Activated T-helper 1 cell treated with anti-CD3 and anti-CD28 coated beads, Interleukin-2, amount 50 U/mL, for 16 hours (primary cell): ENCODE data around the gene FHOD3.
"Not testable (repeated sequence)": the region's sequence is repeated elsewhere in the genome, so short reads cannot be mapped to it uniquely, and the experiment has no call there.

Experiments
- DNase-seq, 2 donors: peaks; one replicate each; pipeline ENCODE4 v3.0.0-alpha.2; 2020; ENCODE audit warnings: low read depth in 1 of 2, low spot score in 1 of 2

Gene FHOD3

GRCh38 chr18:36441426-36442240 is 144.1 kb downstream of the FHOD3 start:
- DNase-seq = no peak

GRCh38 chr18:36442717-36443116 is 145.2 kb downstream of the FHOD3 start:
- DNase-seq = no peak

DNA sequence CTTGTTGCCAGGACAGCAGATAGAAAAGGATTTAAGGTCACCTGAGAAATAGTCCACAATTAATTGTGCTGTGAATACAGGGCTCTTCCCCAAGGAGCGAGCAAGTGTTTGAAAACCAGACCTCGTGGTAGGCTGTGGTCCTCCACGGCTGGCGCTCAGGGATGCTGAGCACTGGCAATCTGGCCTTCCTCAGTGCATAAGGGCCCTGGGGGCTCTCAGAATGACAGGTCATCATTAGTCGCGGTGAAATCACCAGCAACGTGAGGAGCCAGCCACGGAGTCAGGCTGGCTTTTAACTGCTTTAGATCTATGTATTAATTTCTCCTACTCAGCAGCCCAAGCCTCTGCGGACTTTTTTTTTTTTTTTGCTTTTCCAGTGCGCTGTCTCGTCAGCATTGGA is 148.5 kb downstream of the FHOD3 start:
- DNase-seq = no peak

DNA sequence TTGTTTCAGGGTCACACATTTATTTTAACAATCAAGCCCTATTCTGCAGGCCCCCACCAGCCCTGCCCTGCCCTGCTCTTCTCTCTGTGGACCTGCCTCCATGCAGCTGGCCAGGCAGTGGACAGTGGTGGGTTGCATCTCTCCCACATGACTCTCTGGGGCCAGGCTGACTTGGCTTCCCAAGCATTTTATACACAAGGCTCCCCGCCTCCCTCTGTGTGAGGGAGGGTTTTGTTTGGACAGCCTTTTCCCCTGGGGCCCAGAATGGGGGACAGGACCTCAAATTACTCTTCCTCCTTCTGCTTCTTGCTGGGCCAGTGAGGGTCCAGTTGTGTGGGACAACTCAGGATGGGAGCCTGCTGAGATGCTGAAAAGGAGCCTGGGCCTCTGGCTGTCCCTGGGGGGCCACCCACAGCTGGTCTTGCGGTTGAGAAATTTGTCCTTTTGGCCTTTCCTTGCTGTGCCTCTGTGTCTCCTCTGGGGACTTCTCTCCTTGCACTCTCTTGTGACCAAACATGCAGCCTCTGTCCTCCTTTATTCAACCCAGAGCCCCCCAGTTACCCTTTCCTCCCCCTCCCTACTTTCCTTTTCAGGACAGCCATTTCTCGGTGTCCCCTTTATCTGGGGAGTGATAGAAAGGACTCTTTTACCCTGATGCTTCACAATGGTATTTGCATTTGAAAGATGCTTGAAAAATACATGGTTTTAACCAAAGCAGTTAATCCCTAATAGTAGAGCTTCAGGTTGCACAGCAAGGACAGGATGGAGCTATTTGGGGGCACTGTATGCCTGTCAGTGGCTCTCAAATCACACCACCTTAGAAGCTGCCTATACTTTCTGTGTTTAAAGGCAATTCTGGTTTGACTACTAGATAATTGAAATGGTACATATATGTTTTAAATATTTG is 151.1 kb downstream of the FHOD3 start:
- no peak for DNase-seq

- no peak for DNase-seq
Measured at GRCh38 chr18:36449451-36449850, 151.9 kb downstream of the FHOD3 start.

GRCh38 chr18:36450264-36450663 is 152.8 kb downstream of the FHOD3 start:
- no peak for DNase-seq

DNA sequence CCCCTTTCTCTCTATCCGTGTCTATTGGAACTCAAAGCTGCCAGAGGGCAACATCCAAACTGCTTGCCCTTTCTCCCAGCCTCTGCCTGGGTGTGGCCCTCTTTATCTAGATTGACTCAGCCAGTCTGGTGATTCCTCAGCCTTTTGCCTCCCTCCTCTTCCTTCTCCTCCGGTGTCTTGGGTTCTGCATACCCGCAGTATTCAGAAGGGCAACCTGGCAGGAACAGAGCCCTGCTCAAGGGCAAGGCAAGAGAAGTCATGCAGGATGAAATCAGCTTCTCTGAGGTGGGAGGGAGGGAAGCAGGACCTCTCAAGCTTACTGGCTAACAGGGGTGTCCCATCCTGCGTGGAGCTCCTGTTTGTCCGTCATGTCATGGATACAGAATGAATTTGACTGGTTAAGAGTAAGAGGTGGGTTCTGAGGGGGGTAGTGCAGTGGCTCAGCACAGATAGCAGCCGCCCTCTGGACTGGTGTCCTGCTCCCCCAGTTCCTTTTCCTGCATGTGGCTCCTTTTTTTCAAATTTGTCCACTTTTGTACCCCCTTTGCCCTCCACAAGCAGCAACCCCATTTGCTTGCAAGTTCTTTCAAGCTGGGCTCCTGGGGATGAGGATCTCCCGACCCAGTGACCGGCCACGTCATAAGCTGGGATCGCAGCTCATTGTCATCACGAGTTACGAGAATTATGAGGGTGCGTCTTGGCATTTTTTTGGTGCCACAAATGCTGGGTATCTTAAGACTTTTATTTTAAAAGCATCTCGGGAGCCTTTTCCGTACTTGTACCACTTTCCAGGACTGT is 154.1 kb downstream of the FHOD3 start:
- DNase-seq = no peak

DNA sequence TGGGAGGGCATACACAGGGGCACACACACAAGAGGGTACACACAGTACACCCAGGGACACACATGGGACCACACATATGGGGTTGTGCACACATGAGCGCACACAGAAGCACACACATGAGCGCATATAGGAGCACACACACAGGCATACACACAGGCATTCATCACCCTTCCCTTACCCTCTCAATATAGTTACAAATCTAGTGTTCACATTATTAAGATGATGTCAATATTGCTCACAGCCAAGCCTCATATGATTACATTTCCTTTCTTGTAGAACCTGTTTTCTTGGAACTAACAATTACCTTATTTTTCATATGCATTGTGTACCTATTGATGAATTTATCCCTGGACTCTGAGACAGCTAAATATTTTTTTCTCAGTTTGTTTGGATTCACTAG is 156.7 kb downstream of the FHOD3 start:
- DNase-seq = no peak

DNA sequence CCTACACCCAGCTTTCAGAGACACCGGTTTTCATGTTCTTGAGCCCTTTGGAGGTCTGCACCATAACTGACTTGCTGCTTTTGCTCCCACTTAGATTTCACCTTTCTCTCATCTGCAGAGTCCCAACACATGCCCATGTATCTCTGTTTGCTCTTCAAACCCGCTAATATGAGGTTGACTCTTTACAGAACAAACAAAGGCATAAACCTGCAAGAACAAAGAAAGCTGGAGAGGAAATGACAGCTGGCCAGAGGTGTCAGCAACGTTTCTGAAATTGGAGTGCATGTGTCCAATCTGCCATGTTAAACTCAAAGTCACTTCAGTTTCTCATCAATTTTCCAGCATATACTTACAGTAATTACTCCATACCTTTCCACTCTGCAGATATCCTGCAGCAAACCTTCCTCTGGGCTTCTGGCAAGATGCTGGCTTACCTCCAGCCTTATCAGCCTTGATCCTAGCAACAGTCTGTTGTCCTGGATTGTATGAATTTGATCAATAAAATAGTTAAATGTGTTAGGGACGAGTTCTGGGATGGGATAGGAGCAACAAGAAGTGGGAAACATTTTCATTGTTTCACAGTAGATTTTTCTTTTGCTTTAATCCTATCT is 157.4 kb downstream of the FHOD3 start:
- no peak for DNase-seq

- no peak for DNase-seq
Measured at GRCh38 chr18:36455931-36456330, 158.4 kb downstream of the FHOD3 start.

DNA sequence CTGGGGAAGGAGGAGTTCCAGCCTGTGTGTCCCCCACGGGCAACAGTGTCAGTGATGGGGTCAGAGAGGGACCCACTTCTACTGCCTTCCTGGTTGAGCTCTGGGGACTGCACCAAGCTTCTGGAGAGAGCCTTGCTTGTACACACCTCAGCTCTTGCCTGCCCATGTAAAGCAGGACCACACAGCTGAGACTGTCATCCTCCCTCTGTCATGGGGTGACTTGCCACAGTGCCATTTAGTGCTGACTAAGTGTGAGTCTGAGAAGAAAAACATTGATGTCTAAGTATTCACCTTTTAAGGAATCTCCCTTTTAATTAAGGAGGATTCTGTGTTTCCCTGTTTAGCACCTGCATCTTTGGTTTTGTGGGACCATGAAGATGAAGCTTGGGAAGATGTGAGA is 159.1 kb downstream of the FHOD3 start:
- DNase-seq = no peak

GRCh38 chr18:36457683-36458082 is 160.2 kb downstream of the FHOD3 start:
- DNase-seq = no peak

GRCh38 chr18:36458306-36458705 is 160.8 kb downstream of the FHOD3 start:
- no peak for DNase-seq

DNA sequence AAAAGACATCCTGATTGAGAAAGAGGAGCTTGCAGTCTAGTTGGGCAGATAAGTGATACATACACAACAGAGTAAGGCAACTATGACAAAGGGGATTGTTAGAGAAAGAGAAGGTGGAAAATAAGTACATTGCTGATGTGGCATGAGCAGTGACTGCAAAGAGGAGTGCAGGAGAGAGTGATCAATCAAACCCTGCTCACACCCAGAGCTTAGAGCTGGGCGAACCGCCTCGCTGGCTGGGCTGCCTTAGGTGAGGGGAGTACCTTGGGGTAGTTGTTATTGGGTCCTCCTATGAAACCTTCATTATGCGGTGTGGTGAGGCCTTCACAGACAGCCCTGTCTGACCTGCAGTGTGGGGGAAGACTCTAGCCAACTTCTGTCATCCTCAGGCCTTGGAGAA is 161.7 kb downstream of the FHOD3 start:
- DNase-seq = no peak

GRCh38 chr18:36459786-36460185 is 162.3 kb downstream of the FHOD3 start:
- DNase-seq = no peak

GRCh38 chr18:36460324-36460850 is 162.9 kb downstream of the FHOD3 start:
- DNase-seq = no peak

DNA sequence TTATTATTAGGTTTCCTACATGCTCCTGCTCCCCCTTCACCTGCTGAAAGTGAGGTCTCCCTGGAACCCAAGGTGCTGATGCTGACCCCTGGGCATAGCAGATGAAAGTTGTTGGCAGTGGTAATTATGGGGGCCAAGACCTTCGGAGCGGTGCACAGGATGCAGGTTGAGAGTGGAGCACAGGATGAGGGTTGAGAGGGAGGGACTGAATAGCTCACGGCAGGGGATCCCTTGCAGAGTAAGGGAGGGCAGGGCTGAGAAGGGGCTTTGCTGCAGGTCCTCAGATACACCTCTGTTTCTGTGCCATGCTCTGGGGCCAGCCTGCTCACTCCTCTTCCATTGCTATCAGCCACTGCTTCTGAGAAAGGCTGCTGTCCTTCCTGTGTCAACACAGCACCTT is 163.3 kb downstream of the FHOD3 start:
- no peak for DNase-seq

DNA sequence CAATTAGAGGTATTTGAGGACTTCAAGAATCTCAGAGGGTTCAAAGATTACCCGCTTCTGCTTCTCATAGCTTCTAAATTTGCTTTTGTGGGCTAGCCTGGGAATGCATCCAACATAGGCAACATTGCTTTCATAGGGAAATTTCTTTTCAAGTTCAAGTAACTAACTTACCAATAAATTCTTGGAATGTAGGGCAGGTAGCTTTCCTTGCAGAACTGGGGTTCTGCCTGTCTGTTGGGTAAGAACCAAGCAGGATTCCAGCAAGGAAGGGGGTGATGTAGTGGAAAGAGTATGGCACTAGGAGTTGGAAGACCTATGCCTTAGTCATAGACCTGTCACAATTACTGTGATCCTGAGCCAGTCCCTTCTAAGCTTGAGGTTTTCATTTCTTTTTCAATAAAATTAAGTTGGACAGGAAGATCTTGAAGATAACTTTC is 164.1 kb downstream of the FHOD3 start:
- no peak for DNase-seq

DNA sequence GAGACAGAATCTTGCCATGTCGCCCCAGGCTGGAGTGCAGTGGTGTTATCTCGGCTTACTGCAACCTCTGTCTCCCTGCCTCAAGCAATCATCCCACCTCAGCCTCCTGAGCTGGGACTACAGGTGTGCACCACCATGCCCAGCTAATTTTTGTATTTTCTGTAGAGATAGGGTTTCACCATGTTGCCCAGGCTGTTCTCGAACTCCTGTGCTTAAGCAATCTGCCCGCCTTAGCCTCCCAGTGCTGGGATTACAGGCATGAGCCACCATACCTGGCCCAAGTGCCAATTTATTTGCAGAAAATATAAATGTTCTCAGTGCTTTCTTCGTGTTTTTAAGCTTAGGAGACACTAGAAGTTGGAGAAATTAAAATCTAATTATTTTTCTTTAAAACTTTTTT is 166.0 kb downstream of the FHOD3 start:
- not testable (repeated sequence) for DNase-seq

DNA sequence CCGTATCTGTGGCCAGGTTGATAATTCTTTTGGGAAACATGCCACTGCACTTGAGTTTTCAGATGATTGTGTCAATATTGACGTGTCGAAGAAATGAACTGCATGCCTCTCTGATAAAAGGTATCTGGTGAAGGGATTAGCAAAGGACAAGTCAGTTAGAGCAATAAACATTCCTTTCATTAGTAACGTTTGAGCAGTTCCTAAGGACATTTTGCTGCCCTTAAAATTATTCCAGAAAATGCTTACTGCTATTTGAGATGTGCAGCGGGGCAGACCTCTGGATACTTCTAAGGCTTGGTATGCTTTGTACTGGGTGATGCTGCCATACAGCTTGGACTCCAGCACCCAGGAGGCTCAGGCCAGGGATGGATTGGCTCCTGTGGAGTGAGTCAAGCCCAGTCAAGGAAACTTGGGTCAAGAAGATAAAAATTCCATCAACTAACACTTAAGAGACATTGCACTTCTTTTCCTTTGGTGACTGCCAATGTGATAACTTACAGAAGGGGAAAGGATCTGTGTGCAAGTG is 166.7 kb downstream of the FHOD3 start:
- DNase-seq = no peak
